NCI-H510A (cell line): ENCODE measurements around the gene LCE4A.

Source experiments
- DNase-seq: peaks from one replicate; lab custom pipeline; 2025; lab: John Stamatoyannopoulos, UW

Gene LCE4A

DNA sequence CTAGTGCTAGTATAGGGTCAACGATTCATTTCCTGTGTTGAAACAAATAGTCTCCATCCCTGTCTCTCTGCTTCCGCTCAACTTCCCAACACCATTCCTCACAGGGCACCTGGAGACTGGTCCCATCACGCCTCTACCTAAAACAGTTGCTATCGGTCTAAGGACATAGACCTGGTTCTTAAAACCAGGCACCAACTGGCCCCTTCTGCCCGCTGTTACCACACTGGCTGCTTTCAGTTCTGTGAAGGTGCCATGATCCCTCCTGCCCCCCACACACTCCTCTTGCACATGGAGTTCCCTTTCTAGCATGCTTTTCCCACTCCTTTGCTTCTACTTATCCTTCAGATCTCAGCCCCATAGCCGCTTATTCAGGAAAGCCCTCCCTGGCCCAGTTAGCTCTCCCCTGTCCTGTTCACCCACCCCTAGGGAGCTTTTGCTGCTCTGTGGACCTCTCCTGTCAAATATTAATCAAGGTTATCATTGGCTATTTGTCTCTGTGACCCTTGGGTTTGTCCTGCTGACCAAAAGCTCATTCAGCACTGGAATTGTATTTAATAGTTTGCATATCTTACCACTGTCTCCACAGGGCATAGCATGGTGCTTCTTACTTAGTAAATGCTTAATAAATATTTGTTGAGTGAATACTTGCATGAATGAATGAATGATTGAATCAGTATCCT is 37.9 kb downstream of the LCE4A start:
- DNase-seq: no peak

DNA sequence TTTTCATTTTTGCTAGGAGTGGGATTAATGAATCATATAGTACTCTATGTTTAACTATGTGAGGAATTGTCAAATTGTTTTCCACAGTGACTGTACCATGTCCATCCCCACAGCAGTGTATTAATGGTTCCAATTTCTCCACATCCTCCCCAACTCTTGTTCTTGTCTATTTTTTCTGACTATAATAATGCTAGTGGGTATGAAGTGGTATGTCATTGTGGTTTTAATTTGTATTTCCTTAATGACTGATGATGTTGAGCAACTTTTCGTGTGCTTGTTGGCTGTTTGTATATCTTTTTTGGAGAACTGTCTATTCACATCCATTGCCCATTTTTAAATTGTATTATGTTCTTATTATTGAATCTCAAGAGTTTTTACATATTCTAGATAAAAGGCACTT is 39.9 kb downstream of the LCE4A start:
- no peak for DNase-seq

DNA sequence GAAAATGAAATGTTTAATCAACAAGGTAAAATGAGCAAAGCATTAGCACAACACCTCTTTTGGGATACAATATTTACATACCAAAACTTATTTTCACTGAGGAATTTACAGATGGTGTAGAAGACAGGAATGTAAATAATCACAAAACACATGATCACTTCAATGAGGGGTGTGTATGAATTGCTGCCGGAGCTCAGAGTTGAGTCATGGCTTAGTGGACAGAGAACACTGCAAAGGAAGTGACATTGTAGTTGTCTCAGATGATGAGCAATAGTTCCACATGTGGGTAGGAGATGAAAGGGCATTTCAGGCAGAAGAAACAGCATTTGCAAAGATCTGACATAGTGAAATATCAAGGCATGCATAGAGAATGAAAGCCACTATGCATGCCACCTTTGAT is 44.3 kb downstream of the LCE4A start:
- DNase-seq: no peak

DNA sequence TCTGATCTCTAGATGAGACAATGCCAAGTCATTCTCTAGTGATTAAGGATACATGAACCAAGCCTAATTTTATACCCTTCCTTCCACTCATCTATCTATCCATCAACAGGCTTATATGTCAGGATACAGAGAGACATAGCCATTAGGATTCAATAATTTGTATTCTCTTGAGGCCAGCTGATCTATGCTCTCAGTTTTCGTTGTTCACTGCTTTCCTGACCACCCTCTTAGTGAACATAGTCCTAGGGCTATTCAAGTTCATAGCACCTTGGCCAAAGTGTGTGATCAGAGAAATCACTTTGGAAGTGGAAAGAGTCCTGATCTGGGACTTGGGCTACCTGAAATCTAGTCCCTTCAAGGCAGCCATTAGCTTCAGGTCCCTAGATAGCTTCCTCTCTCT is 45.6 kb downstream of the LCE4A start:
- DNase-seq: no peak

GRCh38 chr1:152756872-152757271 is 48.9 kb downstream of the LCE4A start:
- DNase-seq: no peak

- no peak for DNase-seq
Measured at GRCh38 chr1:152757747-152758146, 49.8 kb downstream of the LCE4A start, which contains the start of gene KPRP. TSS of gene KPRP (plus strand) at chr1:152758025. CDS start at chr1:152759589, 1,564 bp downstream.

DNA sequence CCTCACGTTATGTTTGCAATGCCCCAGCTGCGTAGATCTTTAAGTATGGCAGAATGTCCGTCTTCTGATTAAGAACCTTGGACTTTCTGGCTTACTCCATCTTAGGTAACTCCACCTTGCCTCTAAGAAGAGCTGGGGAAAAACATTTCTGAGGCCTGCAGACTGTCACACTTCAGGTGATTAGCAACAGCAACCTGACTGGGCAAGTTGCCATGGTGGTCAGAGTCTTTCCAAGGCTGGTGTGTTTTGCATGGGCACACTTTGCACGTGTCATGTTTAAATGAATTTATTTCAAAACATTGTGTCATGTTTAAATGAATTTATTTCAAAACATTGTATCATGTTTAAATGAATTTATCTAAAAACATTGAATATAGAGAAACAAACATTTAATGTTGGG is 50.7 kb downstream of the LCE4A start:
- DNase-seq: no peak
